Right lobe of liver (tissue), 6 donors: Measurements from ENCODE around the gene REEP5. TPM values are rescaled to one million over a fixed set of nuclear protein-coding genes. Genes with fewer than 3 reads are reported as not detected.

Experiments used
- ATAC-seq, 4 donors: fragments of 200-7000 bp; cut with Tn5 transposase; one replicate each; pipeline ENCODE4 v1.9.1; 2020; ENCODE audit warnings: mild to moderate bottlenecking in 4 of 4, moderate library complexity in 4 of 4
- DNase-seq, 3 donors: peaks; one replicate each; pipeline ENCODE4 v3.0.0-alpha.2; 2020
- H3K27ac ChIP-seq, 3 donors: fragments of 200-600 bp; one replicate each; pipeline ENCODE4 v1.8.0; 2022
- H3K27me3 ChIP-seq, 2 donors: fragments of 200-600 bp; one replicate each; pipeline ENCODE4 v1.8.0; 2022
- H3K36me3 ChIP-seq, 4 donors: fragments of 200-600 bp; sonication (generic) in 1 of 4; one replicate each; pipeline versions ENCODE4 v1.5.1 to v1.8.0; 2017 to 2022; ENCODE audit warnings: control low read depth in 1 of 4
- H3K4me1 ChIP-seq, 4 donors: fragments of 200-600 bp; sonication (generic) in 1 of 4; one replicate each; pipeline versions ENCODE4 v1.5.1 to v1.8.0; 2017 to 2022; ENCODE audit warnings: control low read depth in 1 of 4
- H3K4me3 ChIP-seq, 3 donors: fragments of 200-600 bp; one replicate each; pipeline ENCODE4 v1.8.0; 2022
- H3K9me3 ChIP-seq, 4 donors: fragments of 200-600 bp; sonication (generic) in 1 of 4; one replicate each; pipeline versions ENCODE4 v1.5.1 to v1.8.0; 2017 to 2022; ENCODE audit warnings: control low read depth in 1 of 4
- CTCF ChIP-seq, 4 donors: fragments of 200-600 bp in 3 of 4; fragments of 450-650 bp in 1 of 4; IDR thresholded peaks; one replicate each; pipeline versions ENCODE4 v1.5.1 to v1.8.0; 2016 to 2022; ENCODE audit warnings: antibody characterized with exemption in 4 of 4, mild to moderate bottlenecking in 2 of 4
- POLR2A ChIP-seq: fragments of 450-650 bp; IDR thresholded peaks from one replicate; pipeline ENCODE4 v1.6.1; 2017; ENCODE audit warnings: antibody characterized with exemption, mild to moderate bottlenecking
- WGBS: methylation state at CpG from one replicate; pipeline ENCODE4 v1.1.6; 2018; ENCODE audit warnings: low coverage, low lambda C conversion rate; ENCODE audit not compliant: insufficient coverage; ENCODE audit errors: missing lambda C conversion rate; 5-methylcytosine and 5-hydroxymethylcytosine counted together
- intact Hi-C, 2 donors: fragments of 100-400 bp; cut with DNase I; formaldehyde crosslinking; loops; one replicate each; pipeline versions ENCODE4 v1.11.2 to v1.14.1; 2022
- total RNA-seq, 6 experiments: library from RNA; depleted of rRNA in 2 of 6; stranded (reverse); fragments of >200 nt in 2 of 6; fragmentation: NEBNext Ultra II Directional in 3 of 6; extraction: Animal tissue kit (Norgen Biotek cat#: 25700) in 3 of 6; gene quantifications; one replicate each; pipeline versions ENCODE4 v1.1.0 to v1.2.4, GENCODE V29; 2016 to 2023
- donor health status: DM: no; HTN: yes; CAD: no.
- donor health status: DM: no; HTN: no; CAD: no.
- donor health status: DM: no; HTN: no; CAD: no.
- donor health status: DM: no; HTN: yes; CAD: no.
- donor health status: DM: no; HTN: yes; CAD: no.

REEP5 gene
- total RNA-seq, 6 experiments from 2014 or later: 52.2 to 75.6 (median 64.0) TPM

GRCh38 chr5:112915831-112916230 lies 6.2 kb downstream of the REEP5 start:
- no peak for ATAC-seq
- Histone ChIP-seq H3K4me1 (peaks cover 0 to 16% (median 5%) of the 10 kb centered on the region in 4 donors), H3K36me3 (peaks cover 0 to 30% (median 7%) of the 10 kb centered on the region in 4 donors), H3K9me3 (no peaks in the 10 kb centered on the region), H3K27me3 (no peaks in the 10 kb centered on the region), H3K27ac (no peak overlapping the region), H3K4me3 (no peak overlapping the region)
- intact Hi-C loops: no loop called here
- WGBS: 25% methylated on average over 1 of the region's 1 CpG
- TF ChIP-seq CTCF (IDR thresholded peaks at IDR 0.05) (no peak), POLR2A (no peak)
- no peak for DNase-seq

GRCh38 chr5:112914584-112914983 lies 7.4 kb downstream of the REEP5 start:
- DNase-seq (no peak), ATAC-seq (no peak)
- Histone ChIP-seq H3K4me1 (peaks cover 0 to 7% (median 0%) of the 10 kb centered on the region in 4 donors), H3K36me3 (peaks cover 0 to 34% (median 8%) of the 10 kb centered on the region in 4 donors), H3K27ac (no peak overlapping the region), H3K4me3 (no peak overlapping the region), H3K27me3 (no peaks in the 10 kb centered on the region), H3K9me3 (no peaks in the 10 kb centered on the region)
- intact Hi-C loops: no loop called here
- no peak for TF ChIP-seq POLR2A
- no peak for TF ChIP-seq CTCF (IDR thresholded peaks at IDR 0.05)
- WGBS: 91% methylated on average over 4 of the region's 4 CpGs

- H3K4me1 ChIP-seq: no peaks in the 10 kb centered on the region
- H3K4me3 ChIP-seq: no peak overlapping the region
- no peak overlapping the region for H3K27ac ChIP-seq
- WGBS: 69% methylated on average over 1 of the region's 1 CpG
- H3K36me3 ChIP-seq: peaks cover 0 to 10% (median 3%) of the 10 kb centered on the region in 4 donors
- no peak for DNase-seq
- intact Hi-C loops: no loop called here
- no peak for ATAC-seq
- H3K27me3 ChIP-seq: no peaks in the 10 kb centered on the region
- no peak for TF ChIP-seq POLR2A
- TF ChIP-seq CTCF (IDR thresholded peaks at IDR 0.05): no peak
- H3K9me3 ChIP-seq: no peaks in the 10 kb centered on the region
Observed at GRCh38 chr5:112910529-112910928, 11.5 kb downstream of the REEP5 start.

DNA sequence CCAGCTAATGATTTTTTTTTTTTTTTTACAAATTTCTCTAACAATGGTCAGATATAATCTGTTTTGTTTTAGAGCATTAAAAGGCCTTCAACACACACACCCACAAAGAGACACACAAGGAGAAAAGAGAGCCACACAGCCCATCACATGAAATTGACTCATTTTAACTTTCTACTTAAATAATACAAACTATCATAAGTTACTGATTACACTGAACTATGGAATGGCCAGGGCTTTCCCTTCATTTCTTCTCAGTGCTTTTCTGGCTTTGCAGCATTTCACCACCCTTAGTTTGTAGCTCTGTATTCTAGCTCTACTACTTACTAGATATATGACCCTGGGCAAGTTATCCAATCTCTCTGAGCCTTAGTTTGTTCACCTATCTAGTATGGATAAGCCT lies 13.2 kb downstream of the REEP5 start:
- no peaks in the 10 kb centered on the region for H3K9me3 ChIP-seq
- intact Hi-C loops: no loop called here
- ATAC-seq (no peak), DNase-seq (no peak)
- no peak overlapping the region for H3K4me3 ChIP-seq
- TF ChIP-seq CTCF (IDR thresholded peaks at IDR 0.05) (no peak), POLR2A (no peak)
- H3K27me3 ChIP-seq: no peaks in the 10 kb centered on the region
- no peak overlapping the region for H3K27ac ChIP-seq
- H3K36me3 ChIP-seq: peaks cover 0 to 10% (median 3%) of the 10 kb centered on the region in 4 donors
- H3K4me1 ChIP-seq: no peaks in the 10 kb centered on the region

- H3K36me3 ChIP-seq: peaks cover 0 to 10% (median 3%) of the 10 kb centered on the region in 4 donors
- 76% methylated on average over 3 of the region's 4 CpGs for WGBS
Observed at GRCh38 chr5:112907166-112907631, 14.8 kb downstream of the REEP5 start.

More at GRCh38 chr5:112907166-112907631, 14.8 kb downstream of the REEP5 start:
- Histone ChIP-seq H3K27ac (no peak overlapping the region), H3K4me1 (peaks cover 0 to 2% (median 0%) of the 10 kb centered on the region in 4 donors), H3K9me3 (no peaks in the 10 kb centered on the region), H3K4me3 (no peak overlapping the region), H3K27me3 (no peaks in the 10 kb centered on the region)
- intact Hi-C loops: no loop called here
- ATAC-seq (peak in 2 of 4 donors; percentile 24 to 25), DNase-seq (no peak)
- TF ChIP-seq CTCF (IDR thresholded peaks at IDR 0.05): no peak
- no peak for TF ChIP-seq POLR2A
